ENCODE data around the gene ZNF771. TPM values are rescaled to one million over a fixed set of nuclear protein-coding genes. Genes with fewer than 3 reads are reported as not detected.

ZNF771 gene
- total RNA-seq, 1 donor = 9.5 TPM

DNA sequence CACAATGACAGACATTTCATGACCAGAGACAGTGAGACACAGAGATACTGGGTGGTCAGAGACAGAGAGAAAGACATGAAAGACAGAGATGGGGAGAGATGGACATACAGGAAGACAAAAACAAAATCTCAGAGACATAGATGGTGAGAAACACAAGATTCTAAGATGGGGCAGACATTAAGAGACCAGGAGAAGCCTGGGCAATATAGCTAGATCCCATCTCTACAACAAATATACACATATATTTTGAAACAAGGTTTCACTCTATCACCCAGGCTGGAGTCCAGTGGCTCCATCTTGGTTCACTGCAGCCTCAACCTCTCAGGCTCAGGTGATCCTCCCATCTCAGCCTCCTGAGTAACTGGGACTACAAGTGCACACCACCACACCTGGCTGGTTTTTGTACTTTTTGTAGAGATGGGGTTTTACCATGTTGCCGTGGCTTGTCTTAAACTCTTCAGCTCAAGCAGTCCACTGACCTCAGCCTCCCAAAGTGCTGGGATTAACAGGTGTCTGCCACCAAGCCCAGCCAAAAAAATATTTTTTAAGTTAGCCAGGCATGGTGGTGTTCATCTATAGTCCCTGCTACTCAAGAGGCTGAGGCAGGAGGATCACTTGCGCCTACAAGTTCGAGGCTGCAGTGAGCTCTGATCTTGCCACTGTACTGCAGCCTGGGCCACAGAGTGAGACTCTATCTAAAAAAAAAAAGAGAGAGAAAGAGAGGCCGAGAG is 27.2 kb upstream of the ZNF771 start:
- TF ChIP-seq, protein P1, sequence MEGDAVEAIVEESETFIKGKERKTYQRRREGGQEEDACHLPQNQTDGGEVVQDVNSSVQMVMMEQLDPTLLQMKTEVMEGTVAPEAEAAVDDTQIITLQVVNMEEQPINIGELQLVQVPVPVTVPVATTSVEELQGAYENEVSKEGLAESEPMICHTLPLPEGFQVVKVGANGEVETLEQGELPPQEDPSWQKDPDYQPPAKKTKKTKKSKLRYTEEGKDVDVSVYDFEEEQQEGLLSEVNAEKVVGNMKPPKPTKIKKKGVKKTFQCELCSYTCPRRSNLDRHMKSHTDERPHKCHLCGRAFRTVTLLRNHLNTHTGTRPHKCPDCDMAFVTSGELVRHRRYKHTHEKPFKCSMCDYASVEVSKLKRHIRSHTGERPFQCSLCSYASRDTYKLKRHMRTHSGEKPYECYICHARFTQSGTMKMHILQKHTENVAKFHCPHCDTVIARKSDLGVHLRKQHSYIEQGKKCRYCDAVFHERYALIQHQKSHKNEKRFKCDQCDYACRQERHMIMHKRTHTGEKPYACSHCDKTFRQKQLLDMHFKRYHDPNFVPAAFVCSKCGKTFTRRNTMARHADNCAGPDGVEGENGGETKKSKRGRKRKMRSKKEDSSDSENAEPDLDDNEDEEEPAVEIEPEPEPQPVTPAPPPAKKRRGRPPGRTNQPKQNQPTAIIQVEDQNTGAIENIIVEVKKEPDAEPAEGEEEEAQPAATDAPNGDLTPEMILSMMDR (IDR thresholded peaks at IDR 0.05; ENCODE audit: insufficient read depth, low read depth, low read length) = no peak
- no peak overlapping the region for H3K4me3 ChIP-seq (ENCODE audit: low read depth, low read length)
- no peak for DNase-seq (ENCODE audit: low read depth)

DNA sequence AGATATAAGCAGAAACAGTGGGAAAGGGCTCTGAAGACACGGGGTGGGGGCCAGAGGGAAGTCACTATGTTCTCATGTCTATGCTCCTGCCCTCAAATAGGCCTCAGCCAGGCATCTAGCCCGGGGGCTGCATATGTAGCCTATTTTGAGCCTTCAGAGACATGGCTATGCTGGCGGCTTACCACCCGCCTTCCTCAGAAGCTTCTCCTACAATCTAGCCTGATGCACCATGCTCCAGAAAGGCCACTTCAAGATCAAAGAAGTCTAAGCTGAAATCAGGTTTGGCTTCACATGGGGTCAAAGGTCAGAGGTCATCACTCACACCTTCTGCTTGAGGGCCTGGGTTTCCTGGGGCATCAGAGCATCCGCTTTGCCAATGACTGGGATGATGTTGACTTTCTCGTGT is 26.6 kb upstream of the ZNF771 start:
- no peak for DNase-seq (ENCODE audit: low read depth)
- TF ChIP-seq, protein P1 (IDR thresholded peaks at IDR 0.05; ENCODE audit: insufficient read depth, low read depth, low read length) = no peak
- no peak overlapping the region for H3K4me3 ChIP-seq (ENCODE audit: low read depth, low read length)

DNA sequence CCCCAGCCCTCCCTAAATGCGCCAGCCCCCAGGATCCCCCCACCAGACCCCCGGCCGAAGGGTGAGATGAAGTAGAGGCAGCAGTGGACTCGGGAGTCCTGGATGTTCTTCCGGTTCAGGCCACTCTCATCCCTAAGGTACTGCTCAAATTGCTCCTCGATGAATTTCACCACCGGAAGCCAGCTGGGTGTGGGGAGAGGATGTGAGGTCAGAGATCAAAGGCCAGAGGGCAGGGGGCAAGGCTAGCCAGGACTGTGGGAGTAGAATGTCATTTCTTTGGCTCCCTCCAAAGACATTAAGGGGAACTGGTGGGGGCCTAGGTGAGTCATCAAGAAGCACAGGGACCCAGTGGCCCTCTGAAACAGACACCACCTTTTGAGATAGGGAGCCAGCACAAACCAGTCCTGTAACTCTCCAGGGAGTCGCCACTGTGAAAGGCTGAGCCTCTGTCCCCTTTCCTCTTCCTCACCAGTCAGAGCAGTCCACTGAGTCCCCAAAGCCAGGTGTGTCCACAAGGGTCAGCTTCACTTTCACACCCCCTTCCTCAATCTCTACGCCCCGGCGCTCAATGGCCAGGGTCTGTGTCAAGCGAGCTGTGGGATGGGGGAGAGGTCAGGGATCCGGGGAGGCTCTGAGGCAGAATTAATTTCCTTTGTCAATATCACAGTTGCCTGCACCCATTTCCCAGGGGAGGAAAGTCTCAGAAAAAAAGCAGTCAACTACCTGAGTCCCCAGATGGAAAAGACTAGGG is 25.9 kb upstream of the ZNF771 start:
- TF ChIP-seq, protein P1 (IDR thresholded peaks at IDR 0.05; ENCODE audit: insufficient read depth, low read depth, low read length) = no peak
- H3K4me3 ChIP-seq (ENCODE audit: low read depth, low read length) = no peak overlapping the region
- DNase-seq (ENCODE audit: low read depth) = no peak

DNA sequence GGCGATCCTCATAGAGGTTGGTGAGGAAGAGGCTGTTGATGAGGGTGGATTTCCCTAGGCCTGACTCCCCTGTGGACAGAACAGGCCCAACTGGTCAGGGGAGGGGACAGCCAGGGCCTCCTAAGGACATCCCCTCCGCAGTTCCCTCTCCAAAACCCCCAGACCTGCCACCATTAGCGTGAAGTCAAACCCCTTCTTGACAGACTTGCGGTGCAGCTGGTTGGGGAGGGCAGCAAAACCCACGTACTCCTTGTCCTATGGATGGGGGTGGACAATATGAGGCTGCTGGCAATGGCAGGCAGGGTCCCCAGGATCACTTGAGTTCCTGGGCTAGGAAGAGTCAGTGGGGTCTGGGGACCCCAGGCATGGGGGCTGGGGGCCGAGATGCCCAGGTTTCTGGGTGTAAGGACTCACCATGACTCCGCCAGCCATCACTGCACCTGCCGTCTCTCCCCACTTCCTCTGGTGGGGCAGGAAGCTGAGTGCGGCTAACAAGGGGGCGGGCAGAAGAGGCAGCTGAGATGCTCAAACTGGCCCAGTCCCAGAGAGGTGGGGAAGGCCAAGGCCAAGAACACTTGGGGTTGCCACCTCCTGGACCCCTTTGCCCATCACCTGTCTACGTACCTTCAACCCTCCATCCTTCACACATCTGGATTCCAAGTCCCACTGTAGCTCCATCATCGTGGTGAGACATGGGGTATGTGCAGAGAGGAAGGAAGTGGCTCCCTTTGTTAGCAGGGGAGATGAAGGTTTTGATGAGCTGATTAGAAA is 25.1 kb upstream of the ZNF771 start, which contains the start of gene SEPTIN1:
SEPTIN1 (minus strand) TSS at position 451 of the 771 bp plus-strand sequence; CDS start at position 432, 19 bp downstream.
- H3K4me3 ChIP-seq (ENCODE audit: low read depth, low read length) = no peak within 1 kb of the TSS
- TF ChIP-seq, protein P1 (IDR thresholded peaks at IDR 0.05; ENCODE audit: insufficient read depth, low read depth, low read length) = no peak
- DNase-seq (ENCODE audit: low read depth) = no peak

DNA sequence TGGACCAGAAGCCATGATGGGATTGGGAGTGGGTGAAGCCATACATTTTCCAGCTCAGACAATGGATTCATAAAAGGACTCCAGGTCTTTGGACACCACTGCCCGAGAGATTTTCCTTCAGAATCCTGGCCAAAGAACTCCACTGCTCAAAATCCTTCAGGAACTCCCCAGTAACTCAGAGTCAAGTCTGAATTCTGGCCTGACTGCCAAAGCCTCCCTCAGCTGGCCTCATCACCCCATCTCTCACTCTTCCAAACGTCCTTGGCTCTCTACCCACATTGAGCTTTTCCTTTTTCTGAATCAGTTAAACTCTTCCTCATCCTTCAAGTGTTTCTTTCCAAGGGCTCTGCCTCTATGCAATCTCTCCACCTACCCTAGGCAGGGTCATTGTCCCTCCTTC is 23.9 kb upstream of the ZNF771 start:
- TF ChIP-seq, protein P1 (IDR thresholded peaks at IDR 0.05; ENCODE audit: insufficient read depth, low read depth, low read length) = no peak
- H3K4me3 ChIP-seq (ENCODE audit: low read depth, low read length) = no peak overlapping the region

DNA sequence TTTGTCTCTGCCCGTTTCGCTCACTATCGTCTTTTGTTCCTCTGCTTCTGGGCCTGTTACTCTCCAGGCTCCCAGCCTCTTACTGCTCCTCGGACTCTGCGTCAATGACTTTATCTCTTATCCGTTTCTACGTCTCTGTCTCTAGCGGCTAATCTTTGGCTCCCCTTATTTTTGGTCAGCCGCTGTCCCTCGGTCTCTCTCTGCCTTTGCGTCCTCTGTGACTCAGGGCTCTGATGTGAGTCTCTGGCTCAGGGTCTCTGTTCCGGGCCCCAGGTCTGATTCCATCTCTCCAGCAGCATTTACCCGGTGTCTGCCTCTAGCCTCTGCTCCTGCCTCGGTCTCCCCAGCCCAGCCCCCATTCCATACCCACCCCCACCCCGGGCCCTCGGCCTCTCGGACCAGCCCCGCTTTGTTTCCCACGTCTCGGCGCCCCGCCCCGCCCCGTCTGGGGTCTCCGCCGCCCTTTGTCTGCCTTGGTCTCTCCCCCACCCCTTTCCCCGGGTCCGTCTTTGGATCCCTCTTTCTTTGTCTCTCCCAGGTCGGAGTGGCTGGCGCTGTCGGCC is 12.7 kb upstream of the ZNF771 start:
- TF ChIP-seq, protein P1 (IDR thresholded peaks at IDR 0.05; ENCODE audit: insufficient read depth, low read depth, low read length) = no peak
- DNase-seq (ENCODE audit: low read depth) = peak; percentile 57
- peak overlapping the region; percentile 79 for H3K4me3 ChIP-seq (ENCODE audit: low read depth, low read length)

More for the DNA sequence above, 23.9 kb upstream of the ZNF771 start:
- DNase-seq (ENCODE audit: low read depth) = no peak
